HL-60 (cell line): ENCODE data around the gene SOD3.

Source experiments
- CTCF ChIP-seq: IDR thresholded peaks from one replicate; pipeline ENCODE4 v1.5.1; 2011; ENCODE audit warnings: low read length, control low read depth, inconsistent platforms; ENCODE audit not compliant: insufficient read depth
- POLR2AphosphoS5 ChIP-seq: IDR thresholded peaks from 2 replicates; pipeline ENCODE4 v1.6.1; 2012; ENCODE audit warnings: low read depth
- REST ChIP-seq: IDR thresholded peaks from 2 replicates; pipeline ENCODE4 v1.6.1; 2012; ENCODE audit warnings: low read depth; ENCODE audit not compliant: insufficient replicate concordance
- SPI1 ChIP-seq: IDR thresholded peaks from 2 replicates; pipeline ENCODE4 v1.6.1; 2012; ENCODE audit warnings: low read depth, mild to moderate bottlenecking, borderline replicate concordance

- no peak for TF ChIP-seq CTCF
- TF ChIP-seq POLR2AphosphoS5 = no peak
- no peak for TF ChIP-seq REST
- no peak for TF ChIP-seq SPI1
Observed at GRCh38 chr4:24816797-24817196, 21.4 kb downstream of the SOD3 start.
